Stimulated activated CD8-positive, alpha-beta memory T cell treated with anti-CD3 and anti-CD28 coated beads, Interleukin-4, amount 100 ng/mL, for 48 hours (primary cell): ENCODE measurements around the gene ULK4.
A peak's percentile ranks its signal among the peaks of the same experiment; 100 is the strongest.

Experiments used
- DNase-seq: peaks from one replicate; pipeline ENCODE4 v3.0.0-alpha.2; 2020

Gene ULK4

GRCh38 chr3:41202075-41202833 lies 759.6 kb downstream of the ULK4 start:
- no peak for DNase-seq

GRCh38 chr3:41200669-41201021 lies 761.3 kb downstream of the ULK4 start:
- peak; percentile 33 for DNase-seq

GRCh38 chr3:41199866-41200668 lies 761.8 kb downstream of the ULK4 start:
- DNase-seq: peak; percentile 59

- peak; percentile 93 for DNase-seq
Observed at GRCh38 chr3:41198950-41199865, 762.7 kb downstream of the ULK4 start, which contains the start of gene CTNNB1. CTNNB1 (plus strand) TSS chr3:41199505; CDS start chr3:41224069, 24,564 bp downstream.

GRCh38 chr3:41198526-41198925 lies 763.4 kb downstream of the ULK4 start:
- DNase-seq: peak; percentile 42

GRCh38 chr3:41198046-41198445 lies 763.9 kb downstream of the ULK4 start:
- DNase-seq: no peak
